DLD1 (cell line): Measurements from ENCODE around the gene BCL6B.

Experiments
- in situ Hi-C: cut with HindIII; loops from 2 replicates; pipeline ENCODE4 v1.10.0; 2017; ENCODE audit warnings: low sequenced_read_pairs

The BCL6B gene

GRCh38 chr17:7056386-7056785 is 33.5 kb downstream of the BCL6B start:
- in situ Hi-C loops: no loop called here

GRCh38 chr17:7058831-7059447 is 36.1 kb downstream of the BCL6B start:
- in situ Hi-C loops: no loop called here

DNA sequence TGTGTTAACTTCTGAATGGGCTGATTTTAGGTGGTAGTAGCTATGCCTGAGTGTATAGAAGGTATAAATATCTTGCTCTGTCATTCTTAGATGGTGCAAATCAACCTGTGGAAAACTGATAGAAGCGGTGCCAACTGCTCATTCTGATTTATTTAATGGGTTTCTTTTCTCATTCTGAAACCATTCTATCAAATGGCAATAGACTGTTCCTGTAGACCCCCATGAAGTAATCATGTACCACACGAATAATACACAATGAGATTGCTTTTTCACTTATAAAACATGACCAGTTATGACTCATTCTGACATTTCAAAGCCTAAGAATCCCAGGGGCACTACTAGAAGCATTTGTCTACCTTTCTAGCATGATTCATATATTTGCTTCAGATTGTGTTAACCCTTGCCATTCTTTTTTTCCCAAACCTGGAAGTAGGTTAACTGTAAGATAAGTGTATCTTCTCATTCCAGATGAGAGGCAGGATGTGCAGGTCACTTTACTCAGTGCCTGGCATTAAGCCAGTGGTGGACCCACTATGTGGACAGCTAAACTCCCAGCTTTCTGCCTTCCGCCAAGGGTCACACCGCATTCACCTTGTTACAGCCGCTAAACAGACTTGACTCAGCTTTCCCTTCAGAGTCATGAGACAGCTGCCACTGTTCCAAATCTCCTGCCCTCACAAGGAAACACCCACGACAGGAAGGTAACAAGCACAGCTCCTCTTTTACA is 37.5 kb downstream of the BCL6B start:
- in situ Hi-C loops: no loop called here

DNA sequence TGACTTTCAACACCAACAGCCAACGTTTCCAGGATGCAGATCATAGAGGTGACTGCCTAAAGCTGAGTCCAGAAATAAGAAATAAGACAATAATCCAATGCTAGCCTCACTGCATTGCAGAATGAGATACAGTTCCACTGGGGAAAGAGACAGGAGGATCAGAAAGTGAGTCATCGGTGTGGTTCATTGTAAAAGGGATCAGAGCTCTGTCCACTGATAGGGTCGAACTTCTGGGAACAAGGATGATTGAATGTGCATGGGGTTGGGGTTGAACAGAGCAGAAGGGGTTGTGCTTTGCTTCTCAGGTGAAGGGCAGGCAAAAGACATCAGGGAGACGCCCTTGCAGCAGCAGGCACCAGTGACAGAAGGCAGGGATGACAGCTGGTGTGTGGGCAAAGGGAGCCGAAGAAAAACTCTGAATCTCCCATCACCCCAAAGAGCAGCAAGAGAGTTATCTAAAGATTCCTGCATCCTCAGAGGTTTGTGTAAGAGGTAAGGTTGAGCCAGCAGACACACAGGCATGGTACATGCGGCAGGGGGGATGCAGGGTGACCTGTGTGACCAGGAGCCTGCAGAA is 40.8 kb downstream of the BCL6B start:
- in situ Hi-C loops: no loop called here

DNA sequence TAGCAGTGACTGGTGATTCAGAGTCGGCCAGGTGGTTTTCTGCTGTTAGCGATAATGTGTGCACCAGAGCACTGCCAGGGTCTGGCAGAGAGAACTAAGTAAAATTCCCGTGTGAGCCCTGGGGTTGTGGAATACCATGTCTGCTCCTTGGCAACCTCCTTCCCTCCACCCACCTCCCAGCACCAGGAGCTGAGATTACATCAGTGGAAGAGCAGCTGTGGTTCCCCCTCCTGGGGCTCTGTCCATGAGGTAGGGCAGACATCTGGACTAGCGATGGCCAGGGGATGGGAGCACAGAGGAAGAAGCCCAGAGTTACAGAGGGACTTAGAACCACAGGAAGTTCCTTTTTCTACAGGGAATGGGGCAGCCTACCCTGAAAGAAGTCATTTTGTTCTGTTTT is 41.4 kb downstream of the BCL6B start:
- in situ Hi-C loops: no loop called here

DNA sequence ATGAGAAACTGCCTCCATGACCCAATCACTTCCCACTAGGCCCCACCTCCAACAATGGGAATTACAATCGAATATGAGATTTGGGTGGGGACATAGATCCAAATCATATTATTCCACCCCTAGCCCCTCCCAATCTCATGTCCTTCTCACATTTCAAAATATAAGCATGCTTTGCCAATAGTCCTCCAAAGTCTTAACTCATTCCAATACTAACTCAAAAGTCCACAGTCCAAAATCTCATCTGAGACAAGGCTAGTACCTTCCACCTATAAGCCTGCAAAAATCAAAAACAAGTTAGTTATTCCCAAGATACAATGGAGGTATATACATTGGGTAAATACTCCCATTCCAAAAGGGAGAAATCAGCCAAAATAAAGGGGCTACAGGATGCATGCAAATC is 44.3 kb downstream of the BCL6B start:
- in situ Hi-C loops: no loop called here

DNA sequence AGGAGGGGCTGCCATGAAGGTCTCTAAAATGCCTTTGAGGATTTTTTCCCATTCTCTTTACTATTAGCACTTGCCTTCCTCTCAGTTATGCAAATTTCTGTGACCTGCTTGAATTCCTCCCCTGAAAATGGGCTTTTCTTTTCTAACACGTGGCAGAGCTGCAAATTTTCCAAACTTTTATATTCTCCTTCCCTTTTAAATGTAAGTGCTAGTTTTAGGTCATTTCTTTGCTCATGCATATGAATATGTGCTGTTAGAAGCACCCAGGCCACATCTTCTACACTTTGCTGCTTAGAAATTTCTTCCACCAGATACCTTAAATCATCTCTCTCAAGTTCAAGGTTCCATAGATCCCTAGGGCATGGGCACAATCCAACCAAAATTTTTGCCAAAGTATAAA is 45.4 kb downstream of the BCL6B start:
- in situ Hi-C loops: no loop called here

DNA sequence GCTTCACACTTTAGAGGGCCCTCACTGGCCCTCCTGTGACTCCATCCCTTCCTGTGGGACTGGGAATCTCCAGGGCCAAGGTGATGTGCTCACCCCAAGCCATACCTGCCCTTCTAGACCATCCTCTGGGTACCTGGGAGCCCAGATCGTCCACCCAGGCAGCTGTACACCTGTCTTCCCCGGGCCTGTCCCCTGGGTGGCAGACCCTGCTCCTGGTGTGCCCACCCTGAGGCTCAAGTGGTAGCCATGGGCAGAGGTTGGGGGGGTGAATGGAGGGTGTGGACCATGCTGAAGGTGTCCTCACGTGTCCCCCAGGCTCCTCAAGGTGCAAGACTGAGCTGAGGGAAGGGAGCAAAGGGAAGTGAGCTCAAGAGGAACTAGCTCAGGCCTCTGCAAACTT is 47.9 kb downstream of the BCL6B start:
- in situ Hi-C loops: no loop called here

- in situ Hi-C loops: no loop called here
Measured at GRCh38 chr17:7072406-7072805, 49.6 kb downstream of the BCL6B start.

GRCh38 chr17:7074931-7075330 is 52.1 kb downstream of the BCL6B start:
- in situ Hi-C loops: no loop called here

DNA sequence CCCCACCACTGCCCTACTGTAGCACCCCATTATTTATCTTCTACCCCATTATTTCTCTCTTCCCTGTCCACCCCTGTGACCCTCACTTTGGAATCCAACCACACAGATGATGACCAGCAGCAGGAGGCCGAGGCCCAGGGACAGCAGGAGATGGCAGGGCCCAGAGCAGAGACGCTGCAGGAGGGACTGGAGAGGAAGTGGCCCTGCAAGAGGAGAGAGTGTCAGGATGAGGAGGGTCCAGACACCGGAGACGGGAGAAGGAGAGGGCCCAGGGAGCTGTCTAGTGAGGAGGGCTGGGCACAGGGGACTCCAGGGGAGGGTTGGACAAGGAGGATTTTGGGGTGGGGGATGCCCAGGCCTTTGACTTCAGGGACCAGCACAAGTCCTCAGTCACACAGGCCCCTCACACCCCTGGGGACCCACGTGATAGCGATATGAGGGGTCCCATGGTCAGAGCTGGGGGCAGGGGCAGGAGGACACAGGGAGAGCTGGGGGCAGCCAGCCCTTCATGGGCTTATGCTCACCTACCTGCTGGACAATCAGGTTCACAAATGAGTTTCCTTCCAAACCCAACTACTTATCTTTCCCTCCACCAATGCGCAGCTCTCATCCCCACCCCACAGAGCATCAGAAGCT is 55.2 kb downstream of the BCL6B start:
- in situ Hi-C loops: no loop called here

- in situ Hi-C loops: no loop called here
Measured at GRCh38 chr17:7078711-7079110, 55.9 kb downstream of the BCL6B start.
